GOT3 (cell line): Measurements from ENCODE around the gene CBR3.
A peak's percentile ranks its signal among the peaks of the same experiment; 100 is the strongest.

Source experiments
- DNase-seq: peaks from one replicate; lab custom pipeline; 2025; ENCODE audit warnings: mixed read lengths; lab: John Stamatoyannopoulos, UW

Gene CBR3

DNA sequence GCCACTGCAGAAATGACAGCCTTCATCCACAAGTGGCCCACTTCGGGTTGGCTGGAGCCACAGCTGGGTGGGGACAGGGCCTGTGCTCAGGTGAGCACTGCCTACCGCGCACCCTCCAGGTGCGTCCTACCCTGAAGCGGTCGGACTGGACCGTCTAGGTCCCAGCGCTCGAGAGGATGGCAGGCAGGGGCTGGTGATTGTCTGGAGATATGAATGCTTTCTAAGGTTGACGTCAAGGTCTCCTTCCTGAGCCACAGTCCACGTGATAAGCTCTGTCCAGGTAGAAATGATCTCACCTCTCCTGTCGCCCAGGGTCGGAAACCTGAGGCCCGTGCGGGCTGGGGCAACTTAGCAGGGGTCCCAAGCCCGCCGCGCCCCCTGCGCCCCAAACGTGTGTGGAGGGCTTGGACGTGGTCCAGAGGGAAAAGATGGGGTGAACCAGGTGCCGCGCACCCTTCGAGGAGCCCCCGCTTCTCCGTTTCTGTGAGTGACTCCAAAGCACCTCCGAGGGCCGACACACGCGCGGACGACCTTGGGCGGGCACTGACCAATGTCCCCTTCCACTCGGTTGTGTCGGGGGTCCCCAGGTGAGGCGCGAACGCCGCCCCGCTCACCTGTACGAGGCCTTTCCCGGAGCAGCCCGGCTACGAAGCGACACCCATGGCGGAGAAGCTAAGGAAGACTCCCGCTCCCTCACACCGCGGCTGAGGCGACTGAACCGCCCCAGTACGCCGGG, 20.9 kb downstream of the CBR3 start:
- no peak for DNase-seq

DNA sequence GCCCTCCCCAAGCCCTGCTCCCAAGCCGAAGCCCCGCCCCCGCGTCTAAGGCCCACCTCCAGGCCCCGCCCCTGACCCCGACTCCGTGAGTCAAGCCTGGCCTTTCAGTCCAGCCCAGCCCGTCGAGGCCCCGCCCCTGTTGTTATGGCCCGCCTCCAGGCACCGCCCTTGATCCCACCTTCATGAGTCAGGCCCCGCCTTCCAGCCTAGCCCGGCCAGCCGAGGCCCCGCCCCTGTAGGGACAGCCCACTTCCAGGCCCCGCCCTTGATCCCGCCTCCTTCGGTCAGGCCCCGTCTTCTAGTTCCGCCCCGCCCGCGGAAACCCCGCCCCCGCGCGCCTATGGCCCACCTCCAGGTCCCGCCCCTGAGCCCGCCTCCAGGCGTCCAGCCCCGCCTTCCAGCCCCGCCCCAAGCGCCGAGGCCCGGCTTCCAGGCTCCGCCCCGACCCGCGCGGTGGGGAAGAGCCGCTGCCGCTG, 21.5 kb downstream of the CBR3 start:
- peak; percentile 97 for DNase-seq

DNA sequence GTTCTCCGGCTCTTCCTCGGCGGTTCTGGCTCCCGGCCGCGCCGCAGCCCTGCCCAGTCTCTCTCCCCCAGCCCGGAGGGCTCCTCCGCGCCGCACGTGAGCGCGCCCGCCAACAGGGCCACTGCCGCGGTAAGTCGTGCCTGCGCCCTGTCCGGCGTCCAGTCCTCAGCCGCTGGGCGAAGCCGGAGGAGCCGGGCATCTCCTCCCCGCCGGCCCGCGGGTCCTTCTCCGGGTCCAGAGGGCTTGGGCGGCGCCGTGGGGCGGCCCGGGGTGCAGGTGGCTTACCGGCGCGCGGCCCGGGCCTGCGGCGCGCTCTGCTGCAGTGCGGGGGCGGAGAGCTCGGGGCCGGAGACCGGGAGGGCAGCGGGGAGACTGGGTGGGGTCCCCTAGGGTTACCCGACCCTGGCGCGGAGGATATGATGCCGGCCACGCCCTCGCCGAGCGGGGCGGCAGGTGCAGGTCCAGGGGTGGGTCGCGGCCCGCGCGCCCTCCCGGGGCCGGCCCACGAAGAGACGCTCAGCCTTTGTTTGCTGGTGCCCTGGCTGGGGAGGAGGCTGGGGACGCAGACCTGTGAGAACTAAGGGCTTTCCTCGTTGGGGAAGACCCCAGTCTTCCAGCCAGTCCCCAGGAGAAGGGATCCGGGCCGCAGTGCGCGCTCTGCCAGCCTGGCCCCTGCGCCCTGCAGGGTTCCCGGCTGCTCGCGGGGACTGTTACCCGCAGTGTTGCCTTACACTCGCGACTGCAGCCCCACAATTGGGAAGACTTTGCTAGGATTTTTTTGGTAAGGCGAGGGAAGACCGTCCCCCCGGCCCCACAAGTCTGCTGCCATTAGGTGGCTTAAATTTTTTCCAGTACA, 22.2 kb downstream of the CBR3 start, which contains the start of gene DOP1B:
Gene DOP1B, plus strand, starts transcription at position 10 of the 856 bp plus-strand sequence. CDS start 7,910 bp downstream, outside the sequence.
- DNase-seq = no peak

DNA sequence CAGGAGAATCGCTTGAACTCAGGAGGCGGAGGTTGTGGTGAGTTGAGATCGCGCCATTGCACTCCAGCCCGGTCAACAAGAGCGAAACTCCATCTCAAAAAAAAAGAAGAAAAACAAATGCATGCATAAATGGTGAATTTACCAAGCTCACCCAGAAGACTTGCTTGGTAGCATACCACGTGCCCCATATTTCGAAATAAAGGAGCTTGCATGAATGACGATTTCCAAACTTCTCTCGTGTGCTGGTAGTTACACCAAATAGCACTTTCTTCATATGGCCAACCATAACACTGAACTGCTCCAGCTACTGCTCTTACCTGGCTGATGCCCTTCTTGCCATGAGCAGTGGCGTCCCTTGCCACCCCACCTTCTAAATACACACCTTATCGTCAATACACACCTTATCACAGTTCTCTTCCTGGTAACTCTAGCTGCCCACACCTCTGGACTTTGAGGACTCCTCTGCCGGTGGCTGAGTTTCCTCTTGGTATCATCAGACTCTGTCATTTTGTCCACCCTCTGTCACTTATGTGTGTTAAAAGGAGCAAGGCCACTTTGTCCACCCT, 24.6 kb downstream of the CBR3 start:
- DNase-seq = no peak

DNA sequence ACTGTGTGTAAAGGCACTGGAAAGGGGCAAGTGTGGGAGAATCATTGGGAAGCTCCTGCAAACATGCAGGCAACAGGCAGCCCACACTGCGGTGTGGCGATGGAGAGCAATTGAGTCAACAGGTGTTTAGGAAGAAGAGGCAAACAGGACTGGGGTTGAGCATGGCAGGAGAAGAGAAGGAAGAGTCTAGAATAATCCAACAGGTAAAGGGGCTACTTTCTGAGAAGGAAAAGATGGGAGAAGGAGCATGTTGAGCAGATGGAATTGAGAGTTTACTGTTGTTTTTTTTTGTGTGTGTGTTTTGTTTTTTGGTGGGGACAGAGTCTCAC, 25.9 kb downstream of the CBR3 start:
- no peak for DNase-seq

DNA sequence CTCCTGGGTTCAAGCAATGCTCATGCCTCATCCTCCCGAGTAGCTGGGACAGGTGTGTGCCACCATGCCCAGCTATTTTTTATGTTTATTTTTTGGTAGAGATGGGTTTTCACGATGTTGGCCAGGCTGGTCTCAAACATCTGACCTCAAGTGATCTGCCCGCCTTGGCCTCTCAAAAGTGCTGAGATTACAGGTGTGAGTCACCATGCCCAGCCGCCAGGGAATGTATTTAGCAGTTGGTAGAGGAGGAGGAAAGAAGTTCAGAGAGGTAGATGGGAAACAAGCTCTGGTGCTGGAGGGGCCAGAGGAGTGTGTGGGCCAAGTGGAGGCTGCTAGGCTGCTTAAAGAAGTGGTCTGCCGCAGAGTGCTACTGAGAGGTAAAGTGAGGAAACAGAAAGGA, 27.8 kb downstream of the CBR3 start:
- no peak for DNase-seq

DNA sequence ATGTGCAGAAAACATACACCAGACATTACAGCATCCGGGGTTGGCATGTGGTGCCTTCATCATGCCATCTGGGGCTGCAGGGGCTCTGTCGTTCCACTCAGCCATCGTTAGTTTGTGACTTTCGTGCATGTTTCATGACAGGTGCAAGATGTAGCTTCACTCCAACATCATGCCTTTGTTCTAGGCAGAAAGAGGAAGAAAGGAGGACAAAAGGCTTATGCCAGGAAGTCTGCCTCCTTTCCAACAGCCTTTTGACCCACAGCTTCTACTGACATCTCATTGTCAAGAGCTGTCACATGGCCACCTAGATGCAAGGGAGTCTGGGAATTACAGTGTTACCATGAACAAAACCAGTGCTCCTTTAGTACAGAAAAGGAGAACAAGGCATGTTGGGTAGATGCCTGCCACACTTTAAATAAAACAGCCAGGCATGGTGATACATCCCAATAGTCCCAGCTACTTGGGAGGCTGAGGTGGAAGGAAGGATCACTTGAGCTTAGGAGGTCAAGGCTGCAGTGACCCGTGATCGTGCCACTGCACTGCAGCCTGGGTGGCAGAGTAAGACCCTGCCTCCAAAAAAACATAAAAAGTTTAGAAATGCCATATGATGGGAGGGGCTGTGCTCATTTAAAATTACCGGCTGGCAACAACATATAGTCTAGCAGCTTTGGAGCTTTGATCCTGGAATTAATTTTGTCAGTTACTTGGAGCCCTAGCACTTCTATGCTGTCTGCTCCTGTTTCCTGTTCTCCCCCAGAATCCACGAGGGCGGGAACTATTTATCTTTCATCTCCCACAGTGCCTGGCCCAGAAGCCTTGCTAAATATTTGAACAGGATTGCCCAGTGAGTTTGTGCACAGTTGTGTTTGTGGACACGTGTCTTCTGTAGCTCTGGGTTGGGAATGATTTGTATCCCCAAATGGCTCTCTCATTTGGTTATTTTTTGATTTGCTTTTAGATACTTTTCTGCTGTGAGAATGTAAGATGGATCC, 29.2 kb downstream of the CBR3 start:
- no peak for DNase-seq

DNA sequence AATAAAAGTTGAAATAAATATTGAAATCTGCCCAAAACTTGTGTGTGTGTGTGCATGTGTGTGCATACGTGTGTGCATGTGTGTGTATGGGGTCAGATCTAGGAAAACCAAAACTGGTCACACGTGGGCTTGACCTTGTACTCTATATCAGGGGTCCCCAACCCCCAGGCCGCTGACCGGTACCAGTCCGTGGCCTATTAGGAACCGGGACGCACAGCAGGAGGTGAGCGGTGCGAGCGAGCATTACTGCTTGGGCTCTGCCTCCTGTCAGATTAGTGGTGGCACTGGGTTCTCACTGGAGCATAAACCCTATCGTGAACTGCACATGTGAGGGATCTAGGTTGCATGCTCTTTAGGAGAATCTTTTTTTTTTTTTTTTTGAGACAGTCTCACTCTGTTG, 30.5 kb downstream of the CBR3 start:
- no peak for DNase-seq

DNA sequence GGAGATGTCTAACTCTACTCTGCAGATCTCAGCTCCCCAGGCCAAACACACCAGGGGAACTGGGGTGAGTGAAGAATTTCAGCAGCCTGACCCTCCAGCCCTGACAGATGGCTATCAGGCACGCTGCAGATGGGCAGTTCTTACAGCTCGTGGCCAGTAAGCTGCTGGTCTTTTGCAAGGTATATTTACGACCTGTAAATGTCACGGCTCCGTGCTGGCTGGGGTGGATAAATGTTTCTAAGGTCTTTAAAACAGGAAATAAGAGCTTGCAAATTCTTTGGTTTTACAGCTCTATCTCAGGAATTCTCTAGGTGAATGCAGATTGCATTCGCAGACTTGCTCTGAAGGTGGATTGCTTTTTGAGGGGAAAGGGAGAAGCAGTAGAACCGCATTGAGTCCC, 31.8 kb downstream of the CBR3 start:
- no peak for DNase-seq

DNA sequence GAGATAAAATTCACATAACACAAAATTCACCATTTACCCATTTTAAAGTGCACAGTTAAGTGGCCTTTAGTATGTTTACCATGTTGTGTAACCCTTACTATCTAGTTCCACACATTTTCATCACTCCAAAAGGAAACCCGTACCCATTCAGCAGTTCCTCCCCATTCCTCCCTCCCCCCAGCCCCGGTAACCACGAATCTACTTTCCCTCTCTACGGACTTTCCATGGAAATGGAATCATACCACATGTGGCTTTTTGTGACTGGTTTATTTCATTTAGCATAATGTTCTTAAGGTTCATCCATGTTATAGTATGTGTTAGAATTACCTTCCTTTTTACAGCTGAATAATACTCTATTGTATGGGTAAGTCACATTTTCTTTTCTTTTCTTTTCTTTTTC, 32.7 kb downstream of the CBR3 start:
- DNase-seq = no peak

DNA sequence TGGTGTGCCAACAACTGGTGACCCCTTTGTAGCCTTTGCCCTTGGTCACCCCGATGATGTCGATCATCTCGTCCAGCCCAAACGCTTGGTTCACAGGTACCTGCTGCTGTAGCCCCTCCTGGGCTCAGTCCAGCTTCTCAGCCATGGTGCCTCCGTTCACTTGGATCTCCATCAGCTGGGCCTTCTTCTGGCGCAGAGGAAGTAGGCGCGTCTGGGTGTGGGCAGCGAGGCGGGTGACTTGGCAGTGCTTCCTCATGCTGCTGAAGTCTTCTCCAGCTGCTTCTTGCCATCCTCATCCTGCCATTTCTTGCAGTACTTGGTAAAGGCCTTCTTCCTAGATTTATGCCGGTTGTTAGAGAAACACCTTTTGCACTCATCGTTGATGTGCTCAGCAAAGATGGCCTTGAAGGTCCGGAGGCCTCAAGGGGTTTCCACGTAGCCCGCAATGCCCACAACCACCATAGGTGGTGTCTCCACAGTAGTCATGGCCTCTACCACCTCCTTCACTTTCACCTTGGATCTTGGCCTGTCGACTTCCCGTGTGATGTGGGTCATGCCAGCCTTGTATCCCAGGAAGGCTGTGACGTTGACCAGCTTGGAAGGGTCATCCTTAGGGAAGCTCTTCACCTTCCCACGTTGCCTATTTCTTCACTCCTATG, 34.7 kb downstream of the CBR3 start:
- no peak for DNase-seq

DNA sequence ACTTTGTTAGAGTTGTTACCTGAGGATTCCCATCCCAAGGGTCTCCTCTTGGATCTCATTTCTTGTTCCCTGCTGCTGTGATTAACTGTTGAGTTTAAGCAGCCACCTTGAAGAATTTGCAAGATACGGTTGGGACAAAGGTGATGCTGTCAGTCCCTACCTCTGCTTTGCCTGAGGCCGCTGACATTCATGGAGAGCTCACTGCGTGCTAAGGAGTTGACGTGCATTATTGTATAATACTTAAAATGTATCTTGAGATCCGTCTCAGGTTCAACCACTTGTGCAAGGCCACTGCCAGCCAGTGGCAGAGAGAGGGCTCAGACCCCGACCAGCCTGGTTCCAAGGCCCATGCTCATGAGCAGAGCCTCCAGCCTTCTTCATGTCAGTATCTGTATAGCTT, 35.9 kb downstream of the CBR3 start:
- no peak for DNase-seq

DNA sequence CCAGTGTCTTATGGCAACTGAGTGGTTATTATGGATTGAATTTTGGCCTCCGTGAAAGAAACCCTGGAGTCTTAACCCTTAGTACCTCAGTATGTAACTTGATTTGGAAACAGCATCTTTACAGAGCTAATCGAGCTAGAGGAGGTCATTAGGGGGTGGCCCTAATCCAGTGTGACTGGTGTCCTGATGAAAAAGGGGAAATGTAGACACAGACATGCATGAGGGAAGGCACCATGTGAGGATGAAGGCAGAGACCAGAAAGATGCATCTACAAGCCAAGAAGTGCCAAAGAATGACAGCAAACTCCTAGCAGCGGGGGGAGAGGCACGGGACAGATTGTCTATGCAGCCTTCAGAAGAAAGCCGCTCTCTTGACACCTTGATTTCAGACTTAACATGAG, 36.5 kb downstream of the CBR3 start:
- DNase-seq = no peak

DNA sequence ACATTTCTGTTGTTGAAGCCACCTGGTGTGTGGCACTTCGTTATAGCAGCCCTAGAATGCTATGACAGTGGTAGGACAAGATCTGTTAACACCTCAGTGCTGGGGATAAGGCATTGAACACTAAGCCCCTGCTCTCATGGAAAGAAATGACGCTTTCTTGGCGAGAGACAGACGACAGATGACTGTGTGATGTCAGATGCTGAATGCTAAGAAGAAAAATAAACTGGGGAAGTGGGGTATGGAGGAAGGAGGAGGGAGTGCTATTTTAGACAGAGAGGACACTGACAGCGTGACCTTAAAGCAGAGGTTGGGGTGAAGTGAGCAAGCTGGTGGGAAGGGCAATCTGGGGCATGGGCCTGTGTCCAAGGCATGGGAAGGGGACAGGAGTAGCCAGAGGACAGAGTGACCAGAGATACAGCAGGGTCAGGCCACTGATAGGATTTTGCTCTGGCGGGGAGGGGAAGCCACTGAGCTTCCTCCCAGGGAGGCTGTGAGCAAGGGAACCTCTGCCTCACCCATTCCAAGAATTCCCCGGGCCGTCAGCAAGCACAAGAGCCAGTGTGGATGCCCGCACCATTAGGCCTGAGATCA, 37.0 kb downstream of the CBR3 start:
- DNase-seq = no peak

DNA sequence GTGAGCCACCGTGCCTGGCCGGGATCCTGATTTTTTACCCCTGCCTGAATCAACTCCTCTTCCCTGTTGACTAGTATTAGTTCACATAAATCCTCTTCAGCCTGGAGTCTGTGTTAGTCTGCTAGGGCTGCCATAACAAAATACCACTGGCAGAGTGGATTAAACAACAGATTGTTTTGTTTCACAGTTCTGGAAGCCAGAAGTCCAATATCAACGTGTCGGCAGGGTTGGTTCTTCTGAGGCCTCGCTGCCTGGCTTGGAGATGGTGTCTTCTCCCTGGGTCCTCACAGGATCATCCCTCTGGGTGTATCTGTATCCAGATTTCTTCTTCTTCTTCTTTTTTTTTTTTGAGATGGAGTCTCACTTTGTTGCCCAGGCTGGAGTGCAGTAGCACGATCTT, 39.9 kb downstream of the CBR3 start:
- DNase-seq = no peak

DNA sequence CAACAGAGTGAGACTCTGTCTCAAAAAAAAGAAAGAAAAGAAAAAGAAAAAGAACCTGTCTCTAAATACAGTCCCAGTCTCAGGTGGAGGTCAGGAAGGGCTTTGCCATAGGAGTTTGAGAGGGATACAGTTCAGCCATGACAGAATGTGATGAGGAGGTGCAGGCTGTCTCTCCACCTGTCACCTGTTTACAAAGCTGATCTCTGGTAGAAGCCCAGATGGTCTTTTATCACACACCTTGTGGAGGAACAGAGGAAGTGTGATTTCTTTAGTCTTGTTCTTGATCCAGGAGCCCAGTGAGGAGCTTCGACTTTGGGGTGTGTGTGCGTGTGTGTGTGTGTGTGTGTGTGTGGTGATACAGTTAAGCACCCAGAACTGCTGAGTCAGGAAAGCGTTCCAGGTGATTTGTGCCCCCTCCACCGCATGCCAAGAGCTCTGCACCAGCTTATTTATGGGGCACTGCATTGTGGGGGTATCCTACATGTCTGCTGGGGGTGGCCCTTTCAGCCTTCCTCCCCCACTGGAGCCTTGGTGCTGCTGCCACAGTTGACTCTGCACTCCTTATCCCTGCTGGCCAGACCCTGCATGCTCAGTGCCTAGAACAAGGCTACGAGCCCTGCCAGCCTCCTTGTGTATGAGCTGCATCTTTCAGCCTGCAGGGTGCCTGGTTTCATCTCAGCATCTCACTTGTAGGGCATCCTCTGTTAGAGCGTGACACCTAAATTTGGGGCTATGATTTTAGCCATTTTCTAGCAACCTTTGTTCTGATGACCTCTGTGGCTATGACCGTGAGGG, 41.1 kb downstream of the CBR3 start:
- no peak for DNase-seq

DNA sequence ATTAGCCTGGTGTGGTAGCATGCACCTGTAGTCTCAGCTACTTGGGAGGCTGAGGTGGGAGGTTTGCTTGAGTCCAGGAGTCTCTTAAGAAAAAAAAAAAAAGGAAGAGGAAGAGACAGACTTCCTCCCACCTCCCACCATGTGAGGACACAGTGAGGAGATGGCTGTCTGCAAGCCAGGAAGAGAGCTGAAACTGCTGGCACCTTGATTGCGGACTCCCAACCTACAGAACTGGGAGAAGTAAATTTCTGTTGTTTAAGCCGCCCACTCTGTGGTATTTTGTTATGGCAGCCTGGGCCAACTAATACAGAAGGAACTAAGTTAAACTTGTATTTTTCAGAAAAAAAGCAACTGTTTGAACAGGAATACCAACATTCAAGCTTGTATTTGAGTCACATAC, 43.5 kb downstream of the CBR3 start:
- no peak for DNase-seq

DNA sequence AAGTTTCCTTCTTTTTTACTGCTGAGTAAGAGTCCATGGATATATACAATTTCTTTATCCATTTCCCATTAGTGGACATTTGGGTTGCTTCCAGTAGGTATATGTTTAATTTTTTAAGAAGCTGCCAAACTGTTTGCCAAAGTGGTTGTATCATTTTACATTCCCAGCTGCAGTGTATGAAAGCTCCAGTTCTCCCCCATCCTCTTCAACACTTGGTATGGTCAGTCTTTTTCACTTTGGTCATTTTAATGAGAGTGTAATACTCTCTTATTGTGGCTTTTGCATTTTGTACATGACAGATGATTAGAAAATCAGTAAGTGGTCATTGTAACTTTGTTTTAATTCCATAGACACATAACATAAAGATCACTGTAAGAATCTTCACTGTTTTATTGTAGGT, 44.3 kb downstream of the CBR3 start:
- DNase-seq = no peak

DNA sequence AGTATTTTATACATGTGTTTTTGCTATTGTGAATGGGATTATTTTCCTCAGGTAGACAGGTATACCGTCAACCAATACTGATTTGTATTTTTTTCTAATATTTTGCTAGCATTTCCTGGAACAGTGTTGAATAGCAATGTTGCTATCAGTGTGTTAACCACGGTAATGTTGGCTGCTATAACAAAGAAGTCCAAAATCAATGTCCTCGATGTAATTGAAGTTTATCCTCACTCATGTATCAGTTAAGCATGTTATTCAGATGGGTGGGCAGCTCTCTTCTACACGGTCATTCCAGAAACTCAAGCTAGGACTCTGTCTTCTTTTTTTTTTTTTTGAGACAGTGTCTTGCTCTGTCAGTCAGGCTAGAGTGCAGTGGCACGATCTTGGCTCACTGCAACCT, 46.1 kb downstream of the CBR3 start:
- no peak for DNase-seq
